Spleen (tissue), 11 donors: Measurements from ENCODE around the gene PDE6H. TPM values are rescaled to one million over a fixed set of nuclear protein-coding genes. Genes with fewer than 3 reads are reported as not detected.

ENCODE experiments used
- DNase-seq: peaks from one replicate; pipeline ENCODE4 v3.0.0-alpha.2; 2020
- H3K27ac ChIP-seq, 8 donors: fragments of 200-600 bp; sonication (generic) in 7 of 8; 1 replicate in 4 of 8; 2 replicates in 4 of 8; pipeline versions ENCODE4 v1.5.0 to v1.8.0; 2016 to 2021; ENCODE audit warnings: inconsistent platforms in 4 of 8, mild to moderate bottlenecking in 4 of 8, moderate library complexity in 1 of 8
- H3K27me3 ChIP-seq, 7 donors: fragments of 200-600 bp; sonication (generic) in 6 of 7; replicated peaks in 1 of 7; 1 replicate in 4 of 7; 2 replicates in 3 of 7; pipeline versions ENCODE4 v1.5.0 to v1.8.0; 2016 to 2021; ENCODE audit warnings: inconsistent platforms in 3 of 7, mild to moderate bottlenecking in 1 of 7
- H3K36me3 ChIP-seq, 6 donors: fragments of 200-600 bp; sonication (generic) in 5 of 6; 1 replicate in 4 of 6; 2 replicates in 2 of 6; pipeline versions ENCODE4 v1.5.0 to v1.8.0; 2016 to 2021; ENCODE audit warnings: inconsistent platforms in 2 of 6
- H3K4me1 ChIP-seq, 6 donors: fragments of 200-600 bp; sonication (generic) in 5 of 6; 1 replicate in 3 of 6; 2 replicates in 3 of 6; pipeline versions ENCODE4 v1.5.0 to v1.8.0; 2016 to 2021; ENCODE audit warnings: inconsistent platforms in 3 of 6
- H3K4me3 ChIP-seq, 8 donors: fragments of 200-600 bp; sonication (generic) in 7 of 8; 1 replicate in 4 of 8; 2 replicates in 4 of 8; pipeline versions ENCODE4 v1.5.0 to v1.8.0; 2016 to 2021; ENCODE audit warnings: inconsistent platforms in 4 of 8, mild to moderate bottlenecking in 4 of 8, moderate library complexity in 2 of 8
- H3K9me3 ChIP-seq, 8 donors: fragments of 200-600 bp; sonication (generic) in 7 of 8; 1 replicate in 4 of 8; 2 replicates in 4 of 8; pipeline versions ENCODE4 v1.5.0 to v1.8.0; 2016 to 2021; ENCODE audit warnings: inconsistent platforms in 4 of 8
- CTCF ChIP-seq, 11 experiments: fragments of 200-600 bp in 7 of 11; fragments of 450-650 bp in 4 of 11; sonication (generic) in 4 of 11; IDR thresholded peaks in 8 of 11; conservative IDR thresholded peaks in 3 of 11; 1 replicate in 7 of 11; 2 replicates in 4 of 11; pipeline versions ENCODE4 v1.4.0 to v1.8.0; 2016 to 2021; ENCODE audit warnings: antibody characterized with exemption in 11 of 11, inconsistent platforms in 4 of 11, mild to moderate bottlenecking in 1 of 11
- POLR2A ChIP-seq, 3 donors: fragments of 450-650 bp; IDR thresholded peaks; one replicate each; pipeline ENCODE4 v1.5.1; 2017; ENCODE audit warnings: antibody characterized with exemption in 3 of 3, mild to moderate bottlenecking in 1 of 3
- POLR2AphosphoS5 ChIP-seq, 3 donors: sonication (generic); formaldehyde crosslinking; IDR thresholded peaks; one replicate each; pipeline ENCODE4 v1.5.1; 2017; ENCODE audit warnings: antibody characterized with exemption in 3 of 3
- WGBS, 5 donors: extraction: QIAGEN DNeasy Blood & Tissue Kit in 3 of 5; methylation state at CpG; one replicate each; pipeline versions ENCODE4 v1.1.5 to v1.1.7; 2013 to 2018; 5-methylcytosine and 5-hydroxymethylcytosine counted together
- intact Hi-C: fragments of 100-400 bp; cut with DNase I; formaldehyde crosslinking; loops from one replicate; pipeline ENCODE4 v1.15.0; 2023; ENCODE audit warnings: low total_unique reads
- polyA plus RNA-seq, 3 donors: library from polyadenylated mRNA; stranded (reverse); fragments of 200-250 nt; gene quantifications; one replicate each; pipeline ENCODE4 v1.2.1, GENCODE V29; 2013
- total RNA-seq, 7 donors: library from RNA; depleted of rRNA in 3 of 7; stranded (reverse); fragments of >200 nt in 3 of 7; fragmentation: NEBNext Ultra II Directional in 4 of 7; extraction: Animal tissue kit (Norgen Biotek cat#: 25700) in 4 of 7; gene quantifications; one replicate each; pipeline versions ENCODE4 v1.1.0 to v1.2.1, GENCODE V29; 2016 to 2021
- donor health status: healthy with polysubstance abuse.
- donor health status: DM: no; HTN: no; CAD: no; lungs with moderate emphysema.
- donor health status: DM: no; HTN: no; CAD: no.
- donor health status: Bipolar disorder and iron deficiency.
- donor health status: healthy.
- donor health status: DM: no; HTN: no; CAD: no.
- donor health status: DM: yes; HTN: yes; CAD: no.

Gene PDE6H
- total and polyA plus RNA-seq, 10 donors: 0.37 to 2.6 (median 0.51) TPM; not detected in 7

GRCh38 chr12:14997998-14998397 lies 25.2 kb downstream of the PDE6H start:
- no peaks in the 10 kb centered on the region for H3K9me3 ChIP-seq
- intact Hi-C loops: no loop called here
- no peak for TF ChIP-seq POLR2A (IDR thresholded peaks at IDR 0.05)
- TF ChIP-seq CTCF (IDR thresholded peaks at IDR 0.05 in 8 of 11, conservative IDR thresholded peaks at IDR 0.05 in 3 of 11): no peak
- TF ChIP-seq POLR2AphosphoS5 (IDR thresholded peaks at IDR 0.05): no peak
- peaks cover 0 to 47% (median 16%) of the 10 kb centered on the region in 6 donors for H3K4me1 ChIP-seq
- peaks cover 0 to 3% (median 0%) of the 10 kb centered on the region in 7 donors for H3K27me3 ChIP-seq
- H3K36me3 ChIP-seq: no peaks in the 10 kb centered on the region
- DNase-seq: no peak
- 88 to 96% (median 91%) methylated on average over 3 of the region's 3 CpGs for WGBS, 5 donors
- no peak overlapping the region for H3K27ac ChIP-seq
- no peak overlapping the region for H3K4me3 ChIP-seq

- Histone ChIP-seq H3K9me3 (no peaks in the 10 kb centered on the region), H3K4me1 (peaks cover 0 to 36% (median 16%) of the 10 kb centered on the region in 6 donors), H3K27me3 (peaks cover 0 to 7% (median 0%) of the 10 kb centered on the region in 7 donors), H3K36me3 (no peaks in the 10 kb centered on the region), H3K4me3 (no peak overlapping the region), H3K27ac (no peak overlapping the region)
- intact Hi-C loops: no loop called here
- no peak for DNase-seq
- WGBS, 5 donors: 87 to 99% (median 93%) methylated on average over 2 of the region's 2 CpGs
- TF ChIP-seq POLR2AphosphoS5 (IDR thresholded peaks at IDR 0.05) (no peak), POLR2A (IDR thresholded peaks at IDR 0.05) (no peak), CTCF (IDR thresholded peaks at IDR 0.05 in 8 of 11, conservative IDR thresholded peaks at IDR 0.05 in 3 of 11) (no peak)
Observed at GRCh38 chr12:14999021-14999694, 26.3 kb downstream of the PDE6H start.

GRCh38 chr12:14999695-15000365 lies 27.0 kb downstream of the PDE6H start:
- TF ChIP-seq POLR2A (IDR thresholded peaks at IDR 0.05) (no peak), POLR2AphosphoS5 (IDR thresholded peaks at IDR 0.05) (no peak), CTCF (IDR thresholded peaks at IDR 0.05 in 8 of 11, conservative IDR thresholded peaks at IDR 0.05 in 3 of 11) (no peak)
- H3K36me3 ChIP-seq: no peaks in the 10 kb centered on the region
- H3K4me3 ChIP-seq: no peak overlapping the region
- intact Hi-C loops: no loop called here
- peaks cover 0 to 30% (median 14%) of the 10 kb centered on the region in 6 donors for H3K4me1 ChIP-seq
- H3K27ac ChIP-seq: no peak overlapping the region
- no peak for DNase-seq
- peaks cover 0 to 7% (median 0%) of the 10 kb centered on the region in 7 donors for H3K27me3 ChIP-seq
- WGBS, 5 donors: 81 to 98% (median 86%) methylated on average over 2 of the region's 2 CpGs
- no peaks in the 10 kb centered on the region for H3K9me3 ChIP-seq

GRCh38 chr12:15000575-15000974 lies 27.7 kb downstream of the PDE6H start:
- Histone ChIP-seq H3K36me3 (no peaks in the 10 kb centered on the region), H3K9me3 (no peaks in the 10 kb centered on the region), H3K4me3 (no peak overlapping the region), H3K4me1 (peaks cover 0 to 22% (median 11%) of the 10 kb centered on the region in 6 donors), H3K27ac (no peak overlapping the region), H3K27me3 (peaks cover 0 to 7% (median 0%) of the 10 kb centered on the region in 7 donors)
- WGBS, 5 donors: 81 to 95% (median 92%) methylated on average over 2 of the region's 2 CpGs
- intact Hi-C loops: no loop called here
- no peak for DNase-seq
- TF ChIP-seq POLR2AphosphoS5 (IDR thresholded peaks at IDR 0.05): no peak
- TF ChIP-seq POLR2A (IDR thresholded peaks at IDR 0.05): no peak
- TF ChIP-seq CTCF (IDR thresholded peaks at IDR 0.05 in 8 of 11, conservative IDR thresholded peaks at IDR 0.05 in 3 of 11): no peak
